GM12878 (cell line): ENCODE data around the gene WEE2. TPM values are rescaled to one million over a fixed set of nuclear protein-coding genes. Genes with fewer than 3 reads are reported as not detected.

ENCODE experiments used
- ATAC-seq: fragments of 200-7000 bp; cut with Tn5 transposase; 3 replicates; pipeline ENCODE4 v1.9.1; 2020; ENCODE audit warnings: mild to moderate bottlenecking, moderate library complexity
- BruUV-seq: library from RNA; stranded (reverse); fragments of 400-500 nt; replicated peaks from 2 replicates; lab custom pipeline; 2021; lab: Mats Ljungman, UMichigan
- CTCF ChIA-PET: fragments of 300-600 bp; sonication (Branson Sonifier 250); formaldehyde crosslinking; extraction: SDS; loops from one replicate; lab custom pipeline; 2021; ENCODE audit warnings: inconsistent platforms; lab: Yijun Ruan, JAX
- POLR2A ChIA-PET: fragments of 350-600 bp; formaldehyde crosslinking; extraction: SDS; loops from one replicate; lab custom pipeline; 2021; ENCODE audit warnings: inconsistent platforms; lab: Charles Lee
- RAD21 ChIA-PET: fragments of 300-600 bp; sonication (Branson Sonifier 250); formaldehyde crosslinking; loops from one replicate; lab custom pipeline; 2023; ENCODE audit warnings: antibody characterized with exemption; ENCODE audit not compliant: unreplicated experiment; lab: Charles Lee
- SMC1A ChIA-PET: fragments of 300-600 bp; sonication (Branson Sonifier 250); formaldehyde crosslinking; loops from one replicate; lab custom pipeline; 2023; ENCODE audit not compliant: unreplicated experiment, uncharacterized antibody; lab: Charles Lee
- DNase-seq: peaks from one replicate; pipeline ENCODE4 v3.0.0-alpha.2; 2011; ENCODE audit warnings: low read depth, low spot score
- FAIRE-seq: peaks from 3 replicates; lab custom pipeline; 2011; peaks lifted over from hg19 to GRCh38; lab: Jason Lieb, UNC
- H2AFZ ChIP-seq: 2 replicates; pipeline ENCODE4 v1.6.0; 2011; ENCODE audit warnings: low read depth, low read length, control low read depth; ENCODE audit not compliant: control insufficient read depth
- H3K27ac ChIP-seq: 2 replicates; pipeline ENCODE4 v1.5.1; 2011; ENCODE audit warnings: control low read depth; ENCODE audit not compliant: control insufficient read depth, insufficient read depth
- H3K27me3 ChIP-seq, 2 experiments: replicated peaks in 1 of 2; 2 replicates each; pipeline versions ENCODE4 v1.6.0 to v1.6.1; 2011; ENCODE audit warnings: low read length in 1 of 2; ENCODE audit not compliant: control insufficient read depth in 2 of 2, insufficient read depth in 2 of 2
- H3K36me3 ChIP-seq, 2 experiments: 2 replicates each; pipeline ENCODE4 v1.5.1; 2011; ENCODE audit warnings: low read length in 1 of 2; ENCODE audit not compliant: control insufficient read depth in 2 of 2, insufficient read depth in 2 of 2
- H3K4me1 ChIP-seq: 2 replicates; pipeline ENCODE4 v1.6.1; 2011; ENCODE audit warnings: mild to moderate bottlenecking, low read length, moderate library complexity, mixed read lengths; ENCODE audit not compliant: control insufficient read depth, insufficient read depth
- H3K4me2 ChIP-seq: 2 replicates; pipeline ENCODE4 v1.6.0; 2011; ENCODE audit warnings: control low read depth; ENCODE audit not compliant: control insufficient read depth, insufficient read depth
- H3K4me3 ChIP-seq: fragments of 200-600 bp; sonication (generic); 2 replicates; pipeline ENCODE4 v1.5.1; 2016
- H3K79me2 ChIP-seq: 2 replicates; pipeline ENCODE4 v1.6.0; 2011; ENCODE audit warnings: low read length; ENCODE audit not compliant: control insufficient read depth, insufficient read depth
- H3K9ac ChIP-seq: 2 replicates; pipeline ENCODE4 v1.8.0; 2011; ENCODE audit warnings: low read length, control low read depth, mixed read lengths; ENCODE audit not compliant: control insufficient read depth, insufficient read depth
- H3K9me3 ChIP-seq: replicated peaks from 3 replicates; pipeline ENCODE4 v1.5.1; 2011; ENCODE audit warnings: mild to moderate bottlenecking, low read length; ENCODE audit not compliant: control insufficient read depth, insufficient read depth
- H4K20me1 ChIP-seq: 2 replicates; pipeline ENCODE4 v1.6.0; 2011; ENCODE audit not compliant: control insufficient read depth, insufficient read depth
- ATF7 ChIP-seq: fragments of 450-650 bp; IDR thresholded peaks from 2 replicates; pipeline ENCODE4 v1.6.1; 2016; ENCODE audit warnings: low read depth, mild to moderate bottlenecking
- BRCA1 ChIP-seq: IDR thresholded peaks from 2 replicates; pipeline ENCODE4 v1.6.1; 2011; ENCODE audit warnings: low read depth, low read length, improper control_type of control experiment
- GATAD2B ChIP-seq: fragments of 450-650 bp; conservative IDR thresholded peaks from 2 replicates; pipeline ENCODE4 v1.6.1; 2017; ENCODE audit warnings: low read depth, mild to moderate bottlenecking, moderate library complexity
- HDAC6 ChIP-seq: fragments of 200-600 bp; sonication (generic); IDR thresholded peaks from one replicate; pipeline ENCODE4 v1.8.0; 2017; ENCODE audit warnings: antibody characterized with exemption; ENCODE audit not compliant: unreplicated experiment
- IRF4 ChIP-seq: IDR thresholded peaks from 2 replicates; pipeline ENCODE4 v1.6.1; 2011; ENCODE audit warnings: low read depth, low read length
- POLR2AphosphoS5 ChIP-seq: IDR thresholded peaks from 2 replicates; pipeline ENCODE4 v1.6.1; 2011; ENCODE audit warnings: mild to moderate bottlenecking, low read length, inconsistent platforms
- RUNX3 ChIP-seq: IDR thresholded peaks from 2 replicates; pipeline ENCODE4 v1.6.1; 2012; ENCODE audit warnings: low read length, inconsistent platforms
- WGBS: methylation state at CpG from one replicate; pipeline ENCODE4 v1.1.6; 2016; ENCODE audit warnings: low lambda C conversion rate; ENCODE audit not compliant: insufficient replicate concordance, insufficient coverage; ENCODE audit errors: missing lambda C conversion rate; 5-methylcytosine and 5-hydroxymethylcytosine counted together
- in situ Hi-C: fragments of 300-500 bp; cut with MboI; formaldehyde crosslinking; loops from 9 replicates; pipeline ENCODE4 v1.14.3; 2018; ENCODE audit warnings: mixed read lengths
- intact Hi-C: fragments of 100-400 bp; cut with micrococcal nuclease; formaldehyde crosslinking; loops from one replicate; pipeline ENCODE4 v1.14.2; 2022; ENCODE audit not compliant: unreplicated experiment
- polyA plus RNA-seq, 11 experiments: library from polyadenylated mRNA; depleted of rRNA in 4 of 11; unstranded in 6 of 11; stranded (reverse) in 5 of 11; fragments of >200 nt; fragmentation: Nextera tagmentation in 4 of 11; fragmentation: Illumina TruSeq in 1 of 11; extraction: Ambion mirVana in 4 of 11; extraction: Trizol in 1 of 11; gene quantifications; 1 replicate in 1 of 11; 2 replicates in 10 of 11; pipeline versions ENCODE4 v1.2.1 to v1.2.3, GENCODE V29; 2011 to 2016; ENCODE audit warnings: inconsistent platforms in 2 of 11, missing spikeins in 2 of 11, low read depth in 1 of 11
- total RNA-seq, 4 experiments: library from RNA; depleted of rRNA in 3 of 4; stranded (reverse); fragments of >200 nt in 3 of 4; fragmentation: Illumina TruSeq in 1 of 4; extraction: Trizol in 1 of 4; gene quantifications; 2 replicates each; pipeline versions ENCODE4 v1.2.1 to v1.2.3, GENCODE V29; 2013 to 2021
- TF ChIP-seq, protein P1 (sequence below): fragments of 450-650 bp; IDR thresholded peaks from 2 replicates; pipeline ENCODE4 v1.6.1; 2017; ENCODE audit warnings: antibody characterized with exemption, mild to moderate bottlenecking, moderate library complexity
- TF ChIP-seq, protein P2 (sequence below): fragments of 450-650 bp; IDR thresholded peaks from 2 replicates; pipeline ENCODE4 v1.6.1; 2018; ENCODE audit warnings: mild to moderate bottlenecking, low read depth, moderate library complexity; ENCODE audit not compliant: partially characterized antibody

WEE2 gene
- total and polyA plus RNA-seq, 10 of the 15 experiments (the other 5 are each of a cell fraction or from before 2014, with no cell fraction given) = 0.02 to 0.03 (median 0.03) TPM; not detected in 7

DNA sequence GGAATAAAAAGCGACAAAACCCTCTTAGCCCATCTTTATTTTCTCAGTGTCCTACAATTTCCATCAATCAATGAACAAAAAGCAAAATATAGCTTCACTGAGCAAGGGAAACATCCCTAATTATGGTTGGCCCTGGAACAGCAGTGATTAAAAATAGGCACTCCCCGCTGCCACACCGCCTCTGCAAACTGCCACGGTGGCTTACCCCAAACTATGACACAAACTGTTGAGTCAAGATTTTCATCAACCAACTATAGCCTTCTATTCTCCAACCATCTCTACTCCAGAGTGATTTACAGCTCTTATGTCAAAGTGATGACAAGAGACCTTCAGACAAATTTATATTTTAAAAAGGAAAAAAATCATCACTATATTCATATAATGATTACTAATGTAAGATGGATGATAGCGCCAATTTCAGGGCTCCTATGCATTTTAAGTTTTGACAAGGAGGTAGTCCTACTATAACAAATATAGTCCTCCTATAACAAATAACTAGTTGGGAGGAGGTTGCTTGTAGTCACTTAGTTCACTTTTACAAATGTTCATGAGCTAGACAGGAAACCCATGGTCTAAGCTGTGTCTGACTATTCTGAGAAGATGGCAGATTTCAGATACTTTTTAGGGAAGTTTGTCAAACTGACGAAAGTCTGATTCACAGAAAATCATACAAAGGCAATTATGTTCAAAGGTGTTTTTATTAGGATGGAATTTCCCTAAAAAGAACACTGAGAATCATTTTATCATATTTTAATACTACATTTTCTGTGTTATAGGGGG, 32.5 kb upstream of the WEE2 start:
- Histone ChIP-seq H3K27me3 (no peaks in the 10 kb centered on the region), H2AFZ (no peak overlapping the region), H3K36me3 (peaks cover 0 to 13% of the 10 kb centered on the region in 2 experiments), H4K20me1 (no peaks in the 10 kb centered on the region), H3K27ac (no peak overlapping the region), H3K79me2 (no peaks in the 10 kb centered on the region), H3K9ac (no peak overlapping the region), H3K4me1 (no peaks in the 10 kb centered on the region), H3K4me2 (no peak overlapping the region), H3K9me3 (no peaks in the 10 kb centered on the region), H3K4me3 (no peak overlapping the region)
- TF ChIP-seq RUNX3 = peak; percentile 62
- no peak for TF ChIP-seq HDAC6
- DNase-seq = no peak
- intact Hi-C loops = no loop called here
- 49% methylated on average over 6 of the region's 6 CpGs for WGBS
- BruUV-seq = no TSS peak
- no peak for FAIRE-seq
- RAD21 ChIA-PET = interaction anchor here (1.4 kb wide), 1 partner anchor 14 kb away, joined by 3 read pairs; no protein-coding TSS in a partner anchor
- CTCF ChIA-PET = interaction anchor here (0.7 to 1.2 kb wide), 4 partner anchors 15 to 34 kb away, joined by 3 to 5 read pairs (median 4); partner anchors contain the start of gene DENND11
- POLR2A ChIA-PET = no interaction called here
- in situ Hi-C loops = no loop called here
- SMC1A ChIA-PET = interaction anchor here (0.8 to 1.1 kb wide), 4 partner anchors 17 to 109 kb away, joined by 3 to 4 read pairs (median 4); no protein-coding TSS in a partner anchor
- no peak; the same call in 2 of the 3 replicates for ATAC-seq

DNA sequence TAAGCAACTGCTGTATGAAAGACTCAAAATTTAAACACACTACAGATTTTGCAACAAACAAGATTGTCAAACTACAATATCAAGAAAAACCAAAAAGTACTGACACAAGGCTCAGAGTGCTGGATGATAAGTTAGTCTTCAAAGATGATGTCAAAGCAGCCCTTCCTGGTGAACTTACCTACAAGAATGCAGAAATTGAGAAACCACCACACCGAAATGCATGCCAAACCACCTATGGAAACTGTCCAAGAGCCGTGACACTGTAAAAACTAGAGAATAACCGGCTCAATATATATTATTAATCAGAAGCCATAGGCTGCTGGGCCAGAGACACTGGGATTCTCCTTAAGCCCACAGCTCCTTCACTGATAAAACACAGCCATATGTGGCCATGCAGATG, 31.5 kb upstream of the WEE2 start:
- no TSS peak for BruUV-seq
- ATAC-seq (no peak), FAIRE-seq (no peak), DNase-seq (no peak)
- Histone ChIP-seq H3K4me3 (no peak overlapping the region), H3K27ac (no peak overlapping the region), H3K36me3 (peaks cover 1 to 16% of the 10 kb centered on the region in 2 experiments), H3K4me2 (no peak overlapping the region), H3K9me3 (no peaks in the 10 kb centered on the region), H4K20me1 (no peaks in the 10 kb centered on the region), H3K4me1 (no peaks in the 10 kb centered on the region), H3K9ac (no peak overlapping the region), H3K27me3 (no peaks in the 10 kb centered on the region), H2AFZ (no peak overlapping the region), H3K79me2 (no peaks in the 10 kb centered on the region)
- SMC1A ChIA-PET = interaction anchor here (1.3 kb wide), 1 partner anchor 22 kb away, joined by 3 read pairs; no protein-coding TSS in a partner anchor
- in situ Hi-C loops = no loop called here
- RAD21 ChIA-PET = no interaction called here
- POLR2A ChIA-PET = no interaction called here
- TF ChIP-seq IRF4 (no peak), GATAD2B (no peak), BRCA1 (no peak), ATF7 (no peak), POLR2AphosphoS5 (no peak)
- TF ChIP-seq, protein P1, sequence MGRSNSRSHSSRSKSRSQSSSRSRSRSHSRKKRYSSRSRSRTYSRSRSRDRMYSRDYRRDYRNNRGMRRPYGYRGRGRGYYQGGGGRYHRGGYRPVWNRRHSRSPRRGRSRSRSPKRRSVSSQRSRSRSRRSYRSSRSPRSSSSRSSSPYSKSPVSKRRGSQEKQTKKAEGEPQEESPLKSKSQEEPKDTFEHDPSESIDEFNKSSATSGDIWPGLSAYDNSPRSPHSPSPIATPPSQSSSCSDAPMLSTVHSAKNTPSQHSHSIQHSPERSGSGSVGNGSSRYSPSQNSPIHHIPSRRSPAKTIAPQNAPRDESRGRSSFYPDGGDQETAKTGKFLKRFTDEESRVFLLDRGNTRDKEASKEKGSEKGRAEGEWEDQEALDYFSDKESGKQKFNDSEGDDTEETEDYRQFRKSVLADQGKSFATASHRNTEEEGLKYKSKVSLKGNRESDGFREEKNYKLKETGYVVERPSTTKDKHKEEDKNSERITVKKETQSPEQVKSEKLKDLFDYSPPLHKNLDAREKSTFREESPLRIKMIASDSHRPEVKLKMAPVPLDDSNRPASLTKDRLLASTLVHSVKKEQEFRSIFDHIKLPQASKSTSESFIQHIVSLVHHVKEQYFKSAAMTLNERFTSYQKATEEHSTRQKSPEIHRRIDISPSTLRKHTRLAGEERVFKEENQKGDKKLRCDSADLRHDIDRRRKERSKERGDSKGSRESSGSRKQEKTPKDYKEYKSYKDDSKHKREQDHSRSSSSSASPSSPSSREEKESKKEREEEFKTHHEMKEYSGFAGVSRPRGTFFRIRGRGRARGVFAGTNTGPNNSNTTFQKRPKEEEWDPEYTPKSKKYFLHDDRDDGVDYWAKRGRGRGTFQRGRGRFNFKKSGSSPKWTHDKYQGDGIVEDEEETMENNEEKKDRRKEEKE = no peak
- TF ChIP-seq, protein P2, sequence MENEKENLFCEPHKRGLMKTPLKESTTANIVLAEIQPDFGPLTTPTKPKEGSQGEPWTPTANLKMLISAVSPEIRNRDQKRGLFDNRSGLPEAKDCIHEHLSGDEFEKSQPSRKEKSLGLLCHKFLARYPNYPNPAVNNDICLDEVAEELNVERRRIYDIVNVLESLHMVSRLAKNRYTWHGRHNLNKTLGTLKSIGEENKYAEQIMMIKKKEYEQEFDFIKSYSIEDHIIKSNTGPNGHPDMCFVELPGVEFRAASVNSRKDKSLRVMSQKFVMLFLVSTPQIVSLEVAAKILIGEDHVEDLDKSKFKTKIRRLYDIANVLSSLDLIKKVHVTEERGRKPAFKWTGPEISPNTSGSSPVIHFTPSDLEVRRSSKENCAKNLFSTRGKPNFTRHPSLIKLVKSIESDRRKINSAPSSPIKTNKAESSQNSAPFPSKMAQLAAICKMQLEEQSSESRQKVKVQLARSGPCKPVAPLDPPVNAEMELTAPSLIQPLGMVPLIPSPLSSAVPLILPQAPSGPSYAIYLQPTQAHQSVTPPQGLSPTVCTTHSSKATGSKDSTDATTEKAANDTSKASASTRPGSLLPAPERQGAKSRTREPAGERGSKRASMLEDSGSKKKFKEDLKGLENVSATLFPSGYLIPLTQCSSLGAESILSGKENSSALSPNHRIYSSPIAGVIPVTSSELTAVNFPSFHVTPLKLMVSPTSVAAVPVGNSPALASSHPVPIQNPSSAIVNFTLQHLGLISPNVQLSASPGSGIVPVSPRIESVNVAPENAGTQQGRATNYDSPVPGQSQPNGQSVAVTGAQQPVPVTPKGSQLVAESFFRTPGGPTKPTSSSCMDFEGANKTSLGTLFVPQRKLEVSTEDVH = no peak
- intact Hi-C loops = no loop called here
- WGBS = 89% methylated on average over 3 of the region's 3 CpGs
- CTCF ChIA-PET = interaction anchor here (0.5 kb wide), 1 partner anchor 119 kb away, joined by 3 read pairs; no protein-coding TSS in a partner anchor
